Activated CD4-positive, alpha-beta T cell treated with anti-CD3 and anti-CD28 coated beads, Interleukin-2, amount 10 ng/mL, durations not matched to agents 7 days and 5 days (primary cell): ENCODE data around the gene KIFC3. TPM values are rescaled to one million over a fixed set of nuclear protein-coding genes. Genes with fewer than 3 reads are reported as not detected.
"Not testable (repeated sequence)": the region's sequence is repeated elsewhere in the genome, so short reads cannot be mapped to it uniquely, and the experiment has no call there.

Source experiments
- CTCF ChIA-PET: fragments of 350-600 bp; sonication (Branson Sonifier 250); formaldehyde crosslinking; loops from one replicate; lab custom pipeline; 2021; ENCODE audit warnings: antibody characterized with exemption; lab: Charles Lee
- POLR2A ChIA-PET: fragments of 350-600 bp; sonication (Branson Sonifier 250); formaldehyde crosslinking; loops from one replicate; lab custom pipeline; 2021; ENCODE audit warnings: antibody characterized with exemption; lab: Charles Lee
- DNase-seq: peaks from one replicate; pipeline ENCODE4 v3.0.0-alpha.2; 2020
- H3K27ac Mint-ChIP-seq: one replicate; pipeline ENCODE4 v1.8.0; 2021; ENCODE audit warnings: mild to moderate bottlenecking, moderate library complexity, mixed read lengths
- H3K27me3 Mint-ChIP-seq: one replicate; pipeline ENCODE4 v1.8.0; 2021; ENCODE audit warnings: mixed read lengths
- H3K36me3 Mint-ChIP-seq: one replicate; pipeline ENCODE4 v1.8.0; 2021; ENCODE audit warnings: low read depth, mixed read lengths
- H3K4me1 Mint-ChIP-seq: one replicate; pipeline ENCODE4 v1.8.0; 2021; ENCODE audit warnings: mixed read lengths
- H3K4me3 Mint-ChIP-seq: one replicate; pipeline ENCODE4 v1.8.0; 2021; ENCODE audit warnings: mild to moderate bottlenecking, moderate library complexity, mixed read lengths
- H3K9me3 Mint-ChIP-seq: one replicate; pipeline ENCODE4 v1.8.0; 2021; ENCODE audit warnings: mixed read lengths
- total RNA-seq, 2 experiments: library from RNA; stranded (reverse); gene quantifications; one replicate each; pipeline ENCODE4 v1.2.3, GENCODE V29; 2021

The KIFC3 gene
- total RNA-seq, 2 experiments from 2014 or later, result not detected

DNA sequence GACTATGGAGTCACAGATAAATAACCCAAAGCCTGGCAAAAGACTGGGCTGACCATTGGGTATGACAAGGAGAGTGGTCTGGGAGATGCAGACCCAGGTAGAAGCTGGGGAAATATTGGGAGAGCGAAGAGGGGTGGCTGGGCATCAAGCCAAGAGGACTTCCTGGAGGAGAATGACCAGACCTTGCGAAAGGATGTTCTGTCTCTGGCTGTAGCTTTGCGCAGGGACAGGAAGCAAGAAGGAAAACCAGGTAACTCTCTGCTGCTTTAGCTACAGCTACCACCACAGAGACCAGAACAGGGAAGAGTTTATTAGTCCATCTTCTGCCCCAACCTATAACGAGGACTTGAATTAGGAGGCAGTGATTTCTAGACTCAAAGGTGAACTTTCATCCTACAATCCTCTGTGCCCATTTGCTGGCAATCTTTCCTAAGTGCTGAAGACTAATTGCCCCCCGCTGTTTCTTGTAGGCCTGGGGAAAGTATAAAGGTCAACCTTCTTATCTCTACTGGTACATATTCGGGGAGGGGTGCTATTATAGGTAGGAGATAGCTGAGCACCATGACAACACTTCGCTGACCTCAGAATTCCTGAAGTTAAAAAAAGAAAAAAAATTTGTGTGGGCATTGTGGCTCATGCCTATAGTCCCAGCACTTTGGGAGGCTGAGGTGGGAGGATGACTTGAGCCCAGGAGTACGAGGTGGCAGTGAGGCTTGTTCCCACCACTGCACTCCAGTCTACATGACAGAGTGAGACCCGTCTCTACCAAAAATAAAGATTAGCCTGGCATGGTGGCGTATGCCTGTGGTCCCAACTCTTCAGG, 19.1 kb upstream of the KIFC3 start:
- no peak for DNase-seq
- Mint-ChIP-seq H3K4me1 (peaks cover 6% of the 10 kb centered on the region), H3K4me3 (no peak overlapping the region), H3K9me3 (no peaks in the 10 kb centered on the region), H3K36me3 (no peaks in the 10 kb centered on the region), H3K27ac (no peak overlapping the region), H3K27me3 (peaks cover 16% of the 10 kb centered on the region)
- ChIA-PET CTCF (no interaction called here), POLR2A (no interaction called here)

DNA sequence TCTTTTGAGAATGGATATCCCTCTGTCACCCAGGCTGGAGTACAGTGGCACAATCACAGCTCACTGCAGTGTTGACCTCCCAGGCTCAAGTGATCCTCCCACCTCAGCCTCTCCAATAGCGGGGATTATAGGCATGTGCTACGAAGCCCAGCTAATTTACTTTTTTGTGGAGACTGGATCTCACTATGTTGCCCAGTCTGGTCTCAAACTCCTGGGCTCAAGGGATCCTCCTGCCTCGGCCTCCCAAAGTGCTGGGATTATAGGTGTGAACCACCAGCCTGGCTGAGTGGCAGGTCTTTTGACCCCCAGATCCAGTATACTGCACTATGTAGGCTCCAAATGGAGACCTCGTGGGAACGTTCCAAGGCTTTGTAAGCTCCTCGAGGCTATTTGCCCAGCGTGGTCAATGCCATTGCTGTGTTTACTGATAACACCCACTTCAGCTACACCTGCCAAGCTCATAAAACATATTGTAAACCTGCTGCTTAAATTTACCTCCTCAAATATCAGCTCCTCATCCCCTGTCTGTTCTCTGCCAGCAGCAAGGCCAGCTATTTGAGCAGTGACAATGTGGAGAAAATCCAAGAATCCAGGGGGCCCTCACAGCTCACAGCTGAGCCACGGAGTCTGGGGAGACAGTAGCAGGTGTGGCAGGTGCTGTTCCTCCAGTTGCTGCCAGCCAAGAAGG, 16.2 kb upstream of the KIFC3 start:
- Mint-ChIP-seq H3K27ac (no peak overlapping the region), H3K27me3 (peaks cover 2% of the 10 kb centered on the region), H3K9me3 (no peaks in the 10 kb centered on the region), H3K4me1 (peaks cover 16% of the 10 kb centered on the region), H3K4me3 (no peak overlapping the region), H3K36me3 (no peaks in the 10 kb centered on the region)
- no peak for DNase-seq
- CTCF ChIA-PET, result no interaction called here
- POLR2A ChIA-PET, result no interaction called here

DNA sequence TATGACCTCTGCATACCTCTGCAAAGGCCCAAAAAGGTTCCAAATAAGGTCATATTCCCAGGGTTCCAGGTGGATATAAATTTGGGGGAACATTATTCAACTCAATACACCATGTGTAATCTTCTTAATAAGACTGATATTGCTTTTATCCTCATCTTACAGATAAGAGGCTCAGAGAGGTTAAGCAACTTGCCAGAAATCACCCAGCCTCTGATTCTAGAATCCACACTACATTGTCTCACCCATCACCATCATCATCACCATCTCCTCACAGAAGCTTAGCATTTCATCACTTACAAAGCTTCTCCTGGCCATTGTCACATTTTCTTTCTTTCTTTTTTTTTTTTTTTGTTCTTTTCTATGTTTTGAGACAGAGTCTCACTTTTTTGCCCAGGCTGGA, 15.4 kb upstream of the KIFC3 start:
- ChIA-PET POLR2A (no interaction called here), CTCF (interaction anchor here (0.6 kb wide), 2 partner anchors 42 to 598 kb away, joined by 3 read pairs; no protein-coding TSS in a partner anchor)
- H3K4me3 Mint-ChIP-seq, result no peak overlapping the region
- H3K9me3 Mint-ChIP-seq, result no peaks in the 10 kb centered on the region
- peaks cover 2% of the 10 kb centered on the region for H3K27me3 Mint-ChIP-seq
- no peak overlapping the region for H3K27ac Mint-ChIP-seq
- no peak for DNase-seq
- no peaks in the 10 kb centered on the region for H3K36me3 Mint-ChIP-seq
- H3K4me1 Mint-ChIP-seq, result peaks cover 16% of the 10 kb centered on the region

DNA sequence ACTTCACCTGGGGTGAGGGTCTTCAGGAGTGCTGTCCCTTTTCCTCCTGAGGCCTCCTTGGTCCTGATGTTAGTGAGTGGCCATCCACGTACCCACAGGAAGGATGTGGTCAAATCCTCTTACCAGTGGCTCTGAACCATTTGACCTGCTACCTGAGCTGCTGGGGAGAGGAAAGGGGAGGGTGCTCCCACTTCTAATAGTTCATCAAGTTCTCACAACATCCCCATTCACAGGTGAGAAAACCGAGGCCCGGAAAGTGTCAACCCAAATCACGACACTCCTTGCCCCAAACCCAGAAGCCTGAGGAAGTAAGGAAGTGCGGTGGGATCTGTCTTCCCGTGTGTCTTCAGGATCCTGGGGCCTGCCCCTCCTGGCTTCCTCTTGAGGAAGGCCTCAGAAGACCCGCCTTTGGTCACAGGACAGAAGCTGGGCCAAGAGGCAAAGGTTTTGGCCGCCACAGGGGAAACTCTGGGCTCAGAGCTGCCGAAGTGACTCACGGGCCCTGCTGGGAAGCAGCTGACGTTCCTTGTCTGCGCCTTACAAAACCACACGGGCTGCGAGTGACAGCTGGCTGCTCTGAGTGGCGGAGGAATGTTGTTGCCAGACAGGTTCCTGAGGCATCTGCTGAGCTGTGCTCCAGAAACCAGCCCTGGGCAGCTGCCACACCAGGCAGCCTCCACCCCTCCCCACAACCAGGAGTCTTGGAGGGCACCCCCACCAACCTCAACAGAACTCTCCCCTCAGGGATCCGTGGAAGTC, 13.9 kb upstream of the KIFC3 start:
- Mint-ChIP-seq H3K27me3 (peaks cover 2% of the 10 kb centered on the region), H3K27ac (no peak overlapping the region), H3K9me3 (no peaks in the 10 kb centered on the region), H3K36me3 (no peaks in the 10 kb centered on the region), H3K4me1 (peaks cover 17% of the 10 kb centered on the region), H3K4me3 (no peak overlapping the region)
- no peak for DNase-seq
- ChIA-PET CTCF (interaction anchor here (0.9 to 1.4 kb wide), 3 partner anchors 15 to 80 kb away, joined by 3 to 5 read pairs (median 3); no protein-coding TSS in a partner anchor), POLR2A (interaction anchor here (0.6 kb wide), 1 partner anchor 434 kb away, joined by 3 read pairs; a partner anchor contains a TSS)

DNA sequence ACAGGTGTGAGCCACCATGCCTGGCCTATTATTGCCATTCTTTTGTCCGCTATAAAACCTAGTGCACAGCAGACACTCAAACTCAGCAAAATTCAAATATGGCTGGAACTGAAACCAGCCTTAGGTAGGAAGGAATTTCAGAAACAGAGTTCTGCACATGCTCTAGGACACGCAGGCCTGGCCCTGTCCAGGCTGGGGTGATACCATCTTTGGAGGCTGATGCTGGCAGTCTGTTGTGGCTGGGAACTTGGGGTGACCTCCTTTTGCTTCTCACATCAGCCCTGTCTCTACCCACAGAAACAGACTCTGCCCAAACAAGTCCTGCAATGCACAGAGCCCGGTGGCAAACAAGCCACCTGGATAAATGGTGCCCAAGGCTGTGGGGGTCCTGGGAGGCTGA, 12.6 kb upstream of the KIFC3 start:
- no peak overlapping the region for H3K27ac Mint-ChIP-seq

DNA sequence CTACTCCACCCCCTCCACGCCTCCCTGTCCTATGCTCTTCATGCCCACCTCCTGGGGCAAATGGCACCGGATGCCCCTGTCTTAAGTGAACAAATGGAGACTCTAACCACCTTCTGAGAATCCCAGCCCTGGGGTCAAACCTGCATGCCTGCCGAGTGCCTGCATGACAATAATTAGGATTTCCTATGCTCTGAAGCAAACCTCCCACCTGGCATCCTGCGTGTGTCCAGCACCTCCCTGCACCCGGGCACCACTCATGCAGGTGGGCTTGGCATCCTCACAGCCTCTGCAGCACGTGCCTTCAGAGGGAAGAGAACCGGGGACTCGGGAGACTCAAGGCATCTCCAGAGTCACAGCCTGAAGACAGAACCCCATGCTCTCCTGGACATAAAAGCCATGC, 11.2 kb upstream of the KIFC3 start:
- no peak for DNase-seq
- CTCF ChIA-PET, result no interaction called here

More for the DNA sequence above, 12.6 kb upstream of the KIFC3 start:
- Mint-ChIP-seq H3K9me3 (no peaks in the 10 kb centered on the region), H3K27me3 (peaks cover 2% of the 10 kb centered on the region), H3K4me1 (peaks cover 30% of the 10 kb centered on the region), H3K36me3 (no peaks in the 10 kb centered on the region), H3K4me3 (no peak overlapping the region)
- CTCF ChIA-PET, result no interaction called here
- POLR2A ChIA-PET, result no interaction called here
- DNase-seq, result no peak

DNA sequence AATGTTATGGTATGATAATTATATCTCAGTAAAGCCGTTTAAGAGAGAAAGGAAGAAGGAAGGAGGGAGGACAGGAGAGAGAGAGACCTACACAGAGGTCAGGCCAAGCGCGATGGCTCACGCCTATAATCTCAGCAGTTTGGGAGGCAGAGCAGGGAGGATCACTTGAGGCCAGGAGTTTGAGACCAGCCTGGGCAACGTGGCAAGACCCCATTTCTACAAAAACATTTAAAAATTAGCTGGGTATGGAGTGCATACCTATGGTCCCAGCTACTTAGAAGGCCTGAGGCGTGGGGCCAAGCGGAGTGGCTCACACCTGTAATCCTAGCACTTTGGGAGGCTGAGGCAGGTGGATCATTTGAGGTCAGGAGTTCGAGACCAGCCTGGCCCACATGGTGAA, 9.0 kb upstream of the KIFC3 start:
- peaks cover 13% of the 10 kb centered on the region for H3K27me3 Mint-ChIP-seq
- H3K4me3 Mint-ChIP-seq, POLR2A ChIA-PET, H3K9me3 Mint-ChIP-seq, H3K36me3 Mint-ChIP-seq, DNase-seq: not testable (repeated sequence)
- peaks cover 38% of the 10 kb centered on the region for H3K4me1 Mint-ChIP-seq
- CTCF ChIA-PET, result interaction anchor here (0.6 to 1.3 kb wide), 5 partner anchors 9 to 235 kb away, joined by 3 to 4 read pairs (median 4); partner anchors contain the start of gene KIFC3
- H3K27ac Mint-ChIP-seq, result peak overlapping the region; percentile 54

More for the DNA sequence above, 11.2 kb upstream of the KIFC3 start:
- Mint-ChIP-seq H3K4me3 (no peak overlapping the region), H3K27me3 (no peaks in the 10 kb centered on the region), H3K36me3 (no peaks in the 10 kb centered on the region), H3K27ac (no peak overlapping the region), H3K9me3 (no peaks in the 10 kb centered on the region), H3K4me1 (peaks cover 41% of the 10 kb centered on the region)
- POLR2A ChIA-PET, result no interaction called here

DNA sequence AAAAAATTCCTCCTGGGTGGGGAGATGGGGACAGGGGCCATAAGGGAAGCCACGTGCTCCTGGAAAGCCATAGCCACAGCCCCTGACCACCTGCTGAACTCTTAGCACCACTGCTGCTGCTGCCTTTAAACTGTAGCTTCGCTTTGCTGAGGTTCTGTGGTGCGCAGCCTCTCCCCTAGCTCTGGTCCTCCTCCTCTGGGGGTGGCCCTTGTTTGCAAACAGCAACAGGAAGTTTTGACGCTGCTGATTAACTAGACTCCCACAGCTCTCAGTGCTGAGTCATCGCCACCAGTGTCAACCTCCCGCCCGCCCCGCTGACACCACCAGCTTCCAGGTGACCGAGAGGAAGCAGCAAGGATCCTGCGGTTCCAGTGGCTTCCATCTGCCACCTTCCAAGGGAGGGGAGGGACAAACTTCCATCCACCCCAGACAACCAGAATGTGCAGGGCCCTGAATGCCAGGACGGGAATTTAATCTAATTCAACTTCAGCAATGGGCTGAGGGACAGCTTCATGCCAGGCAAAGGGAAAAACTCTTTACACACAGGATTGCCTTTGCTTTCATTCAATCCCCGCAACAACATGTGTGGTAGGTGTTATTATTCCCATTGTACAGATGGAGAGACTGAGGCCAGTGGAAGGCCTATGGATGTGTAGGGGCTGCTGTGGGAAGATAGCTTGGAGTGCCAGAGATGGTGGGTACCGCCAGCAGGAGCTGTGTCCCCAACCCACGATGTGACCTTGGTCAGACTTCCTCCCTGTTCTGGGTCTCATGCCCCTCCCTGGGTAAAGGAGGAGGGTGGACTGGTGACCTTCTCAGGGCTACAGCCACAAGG, 8.1 kb upstream of the KIFC3 start:
- Mint-ChIP-seq H3K4me1 (peaks cover 31% of the 10 kb centered on the region), H3K9me3 (no peaks in the 10 kb centered on the region), H3K4me3 (no peak overlapping the region), H3K36me3 (no peaks in the 10 kb centered on the region), H3K27me3 (peaks cover 19% of the 10 kb centered on the region), H3K27ac (peak overlapping the region; percentile 80)
- ChIA-PET POLR2A (interaction anchor here (0.6 kb wide), 1 partner anchor 201 kb away, joined by 3 read pairs; no protein-coding TSS in a partner anchor), CTCF (interaction anchor here (0.9 to 1.3 kb wide), 6 partner anchors 8 to 52 kb away, joined by 3 to 4 read pairs (median 3); partner anchors contain the start of gene KIFC3)
- peak; percentile 86 for DNase-seq

DNA sequence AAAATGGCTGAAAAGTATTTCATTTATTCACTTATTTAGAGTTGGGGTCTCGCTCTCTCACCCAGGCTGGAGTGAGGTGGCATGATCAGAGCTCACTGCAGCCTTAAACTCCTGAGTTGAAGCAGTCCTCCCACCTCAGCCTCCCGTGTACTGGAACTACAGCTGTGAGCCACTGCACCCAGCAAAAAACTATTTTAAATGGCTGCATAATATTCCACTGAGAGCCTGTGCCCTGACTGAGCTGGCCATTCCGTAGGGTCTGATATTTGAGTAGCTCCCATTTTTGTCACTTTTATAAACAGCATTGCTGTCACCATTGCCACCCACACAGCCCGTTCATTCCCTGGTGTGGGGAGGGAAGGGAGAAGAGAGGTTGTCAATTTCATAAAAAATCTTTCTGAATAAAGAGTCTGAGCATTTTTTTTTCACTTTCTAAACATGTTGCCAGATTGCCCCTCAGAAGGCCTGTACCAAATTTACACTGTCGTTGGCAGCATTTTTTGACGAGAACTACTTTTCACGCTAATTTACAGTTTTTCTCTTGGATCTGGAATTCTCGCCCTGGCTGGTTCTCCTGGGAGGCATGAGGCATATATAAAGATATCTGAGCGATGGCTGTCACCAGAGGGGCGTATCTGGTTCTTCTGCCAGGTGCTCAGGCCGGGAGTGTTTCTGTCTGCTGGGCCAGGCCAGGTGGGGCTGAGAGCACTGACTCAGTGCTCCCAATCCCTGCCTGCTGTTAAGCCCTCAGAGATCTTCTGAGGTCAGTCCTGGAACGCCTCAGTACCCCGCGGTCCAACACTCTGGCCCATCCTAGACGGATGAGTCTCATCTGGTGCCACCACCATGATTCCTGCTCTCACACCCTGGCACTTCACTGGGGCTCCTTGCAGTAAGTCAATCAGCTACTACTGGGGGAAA, 7.2 kb upstream of the KIFC3 start:
- no peaks in the 10 kb centered on the region for H3K9me3 Mint-ChIP-seq
- H3K27ac Mint-ChIP-seq, result peak overlapping the region; percentile 80
- H3K27me3 Mint-ChIP-seq, result peaks cover 19% of the 10 kb centered on the region
- DNase-seq, result no peak
- peaks cover 28% of the 10 kb centered on the region for H3K4me1 Mint-ChIP-seq
- ChIA-PET CTCF (interaction anchor here (0.8 to 1.2 kb wide), 5 partner anchors 10 to 71 kb away, joined by 3 read pairs; no protein-coding TSS in a partner anchor), POLR2A (interaction anchor here (0.6 kb wide), 2 partner anchors 200 to 954 kb away, joined by 3 read pairs; no protein-coding TSS in a partner anchor)
- no peak overlapping the region for H3K4me3 Mint-ChIP-seq
- H3K36me3 Mint-ChIP-seq, result no peaks in the 10 kb centered on the region

DNA sequence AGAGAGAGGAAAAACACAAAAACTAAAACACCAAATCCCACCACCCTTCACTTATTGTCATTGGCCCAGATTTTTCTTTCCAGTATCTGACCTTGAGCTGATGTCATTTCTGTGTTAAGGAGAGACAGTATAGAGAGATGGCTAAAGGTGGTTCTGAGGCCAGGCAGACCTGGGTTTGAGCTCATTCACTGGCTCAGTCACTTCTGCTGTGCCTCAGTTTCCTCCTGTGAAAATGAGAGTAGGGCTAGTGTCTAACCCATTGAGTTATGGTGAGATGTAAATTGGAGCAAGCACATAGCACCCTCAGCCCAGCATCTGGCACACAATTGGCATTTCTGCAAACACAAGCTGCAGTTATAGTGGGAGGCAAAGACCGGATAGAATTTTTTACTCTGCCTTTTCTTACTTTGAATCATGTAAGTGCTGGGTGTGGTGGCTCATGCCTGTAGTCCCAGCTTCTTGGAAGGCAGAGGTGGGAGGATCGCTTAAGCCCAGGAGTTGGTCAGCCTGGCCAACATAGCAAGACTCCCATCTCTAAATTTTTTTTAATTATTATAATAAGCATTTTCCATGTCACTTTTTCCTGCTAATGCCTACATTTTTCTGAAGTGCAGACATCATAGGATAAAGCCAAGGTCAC, 6.4 kb upstream of the KIFC3 start:
- Mint-ChIP-seq H3K27me3 (peaks cover 26% of the 10 kb centered on the region), H3K27ac (no peak overlapping the region), H3K4me3 (no peak overlapping the region), H3K9me3 (no peaks in the 10 kb centered on the region), H3K4me1 (peaks cover 28% of the 10 kb centered on the region), H3K36me3 (no peaks in the 10 kb centered on the region)
- CTCF ChIA-PET, result interaction anchor here (0.6 to 0.8 kb wide), 3 partner anchors 10 to 73 kb away, joined by 3 read pairs; no protein-coding TSS in a partner anchor
- no peak for DNase-seq
- POLR2A ChIA-PET, result interaction anchor here (0.6 kb wide), 1 partner anchor 953 kb away, joined by 3 read pairs; no protein-coding TSS in a partner anchor
